ENCODE data around the gene SMIM34.
"Not testable (repeated sequence)": the region's sequence is repeated elsewhere in the genome, so short reads cannot be mapped to it uniquely, and the experiment has no call there.

Gene SMIM34

GRCh38 chr21:34404742-34405141, 19.0 kb downstream of the SMIM34 start:
- H3K36me3 Mint-ChIP-seq, H3K9me3 Mint-ChIP-seq, H3K4me1 Mint-ChIP-seq: not testable (repeated sequence)

DNA sequence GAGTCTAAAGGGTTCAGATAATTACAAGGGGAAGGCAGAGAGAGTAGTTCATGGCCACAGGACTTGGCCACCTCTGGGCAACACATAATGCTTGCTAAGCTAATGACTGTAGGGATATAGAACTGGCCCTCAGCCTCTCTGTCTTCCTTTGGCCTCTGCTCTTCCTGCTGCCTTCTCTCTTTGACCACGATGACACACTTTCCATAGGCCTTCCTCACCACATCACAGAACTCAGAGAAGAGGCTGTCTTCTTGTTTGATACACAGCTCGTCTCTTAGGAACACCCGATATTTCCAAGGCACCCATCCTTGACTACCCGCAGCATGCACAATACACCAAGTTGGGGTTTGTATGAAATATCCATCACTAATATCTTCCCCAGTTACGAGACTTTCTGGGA, 23.2 kb downstream of the SMIM34 start:
- H3K27ac Mint-ChIP-seq, result not testable (repeated sequence)

More at GRCh38 chr21:34404742-34405141, 19.0 kb downstream of the SMIM34 start:
- H3K27ac Mint-ChIP-seq; ATAC-seq (replicated peaks); H3K4me3 Mint-ChIP-seq; H3K27me3 Mint-ChIP-seq; DNase-seq: not testable (repeated sequence)

GRCh38 chr21:34383724-34384415, 39.9 kb downstream of the SMIM34 start:
- H3K4me1 Mint-ChIP-seq, H3K9me3 Mint-ChIP-seq, H3K27ac Mint-ChIP-seq, H3K4me3 Mint-ChIP-seq, DNase-seq, H3K36me3 Mint-ChIP-seq, H3K27me3 Mint-ChIP-seq: not testable (repeated sequence)
- peak; percentile 53 to 86 for ATAC-seq (replicated peaks)

More for the DNA sequence above, 23.2 kb downstream of the SMIM34 start:
- not testable (repeated sequence) for H3K4me3 Mint-ChIP-seq; DNase-seq; ATAC-seq (replicated peaks); H3K4me1 Mint-ChIP-seq; H3K27me3 Mint-ChIP-seq; H3K36me3 Mint-ChIP-seq; H3K9me3 Mint-ChIP-seq

DNA sequence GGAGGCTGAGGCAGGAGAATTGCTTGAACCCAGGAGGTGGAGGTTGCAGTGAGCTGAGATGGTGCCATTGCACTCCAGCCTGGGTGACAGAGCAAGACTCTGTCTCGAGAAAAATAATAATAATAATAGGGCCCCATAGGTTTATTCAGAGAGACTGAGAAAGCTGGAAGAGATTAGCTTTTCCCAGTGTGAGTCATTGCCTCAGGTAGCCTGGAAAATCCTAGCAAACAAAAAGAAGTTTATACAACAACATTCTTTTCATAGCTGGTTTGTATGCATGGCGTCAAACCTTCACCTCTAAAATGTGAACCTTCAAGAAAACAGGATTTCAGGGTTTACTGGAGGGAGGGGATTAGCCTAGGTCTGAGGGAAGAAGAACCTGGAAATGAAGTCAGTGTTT, 40.6 kb downstream of the SMIM34 start:
- DNase-seq; H3K27ac Mint-ChIP-seq; H3K4me1 Mint-ChIP-seq; H3K36me3 Mint-ChIP-seq; H3K4me3 Mint-ChIP-seq; ATAC-seq (replicated peaks); H3K27me3 Mint-ChIP-seq; H3K9me3 Mint-ChIP-seq: not testable (repeated sequence)

DNA sequence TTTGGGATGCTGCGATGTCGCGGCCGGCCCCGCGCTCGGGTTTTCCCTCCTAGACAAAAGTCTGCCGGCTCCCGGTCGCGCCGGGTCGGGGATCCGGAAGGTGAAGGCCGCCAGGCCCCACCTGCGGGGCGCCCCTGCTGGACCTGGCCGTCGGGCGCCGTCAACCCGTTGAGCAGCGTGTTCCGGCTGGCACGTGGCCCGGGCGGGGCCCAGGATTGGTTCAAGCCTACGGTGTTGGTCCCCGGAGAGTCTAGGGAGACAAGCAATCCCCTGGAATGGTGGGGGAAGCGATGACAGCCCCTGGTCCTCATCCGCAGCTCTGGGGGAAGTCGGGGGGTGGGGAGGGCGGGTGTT, 48.2 kb downstream of the SMIM34 start:
- peak; percentile 92 to 93 for ATAC-seq (replicated peaks)
- not testable (repeated sequence) for H3K4me3 Mint-ChIP-seq, H3K4me1 Mint-ChIP-seq, DNase-seq, H3K27ac Mint-ChIP-seq, H3K9me3 Mint-ChIP-seq, H3K36me3 Mint-ChIP-seq, H3K27me3 Mint-ChIP-seq

DNA sequence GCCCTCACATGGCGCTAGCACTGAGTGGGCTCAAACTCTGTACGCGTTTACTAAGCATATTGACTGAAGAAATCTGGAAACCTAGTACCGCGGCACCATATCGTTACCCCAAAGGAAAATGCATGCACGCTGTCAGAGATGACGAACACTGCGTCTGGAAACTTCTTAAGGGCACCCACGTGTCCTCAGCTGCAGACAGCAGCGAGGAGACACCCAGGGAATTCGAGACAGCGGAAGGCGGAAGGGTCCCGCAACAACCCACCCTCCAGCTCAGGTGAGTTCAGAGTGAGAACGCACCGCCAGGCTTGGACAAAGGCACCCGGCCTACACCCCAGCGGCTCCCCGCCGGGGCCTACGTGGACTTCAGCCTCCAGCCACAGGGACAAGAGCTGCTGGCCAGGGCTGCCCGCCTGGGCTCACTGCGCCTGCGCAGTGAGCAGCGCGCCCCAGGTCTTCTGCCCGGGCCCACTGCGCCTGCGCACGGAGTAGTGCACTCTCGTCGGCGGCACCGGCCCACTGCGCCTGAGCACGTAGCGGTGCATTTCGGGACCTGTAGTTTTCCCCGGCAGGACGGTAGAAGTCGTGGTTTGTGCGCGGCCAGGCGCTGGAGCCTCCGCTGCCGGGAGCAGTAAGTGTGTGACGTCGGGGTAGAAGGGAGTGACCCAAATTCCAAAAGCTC, 48.7 kb downstream of the SMIM34 start, which contains the start of gene SMIM11:
Gene SMIM11 (plus strand): TSS at position 568 of the 679 bp plus-strand sequence. CDS start 3,998 bp downstream, outside the sequence.
- not testable (repeated sequence) for DNase-seq, H3K4me1 Mint-ChIP-seq, H3K9me3 Mint-ChIP-seq, H3K27ac Mint-ChIP-seq, H3K4me3 Mint-ChIP-seq, H3K27me3 Mint-ChIP-seq, H3K36me3 Mint-ChIP-seq
- ATAC-seq (replicated peaks), result peak; percentile 97 to 98

GRCh38 chr21:34374462-34374861, 49.3 kb downstream of the SMIM34 start:
- not testable (repeated sequence) for ATAC-seq (replicated peaks); H3K36me3 Mint-ChIP-seq; DNase-seq; H3K9me3 Mint-ChIP-seq; H3K4me3 Mint-ChIP-seq; H3K27me3 Mint-ChIP-seq; H3K27ac Mint-ChIP-seq; H3K4me1 Mint-ChIP-seq

GRCh38 chr21:34372321-34372720, 51.4 kb downstream of the SMIM34 start:
- Mint-ChIP-seq H3K4me1 (no peaks in the 10 kb centered on the region), H3K27me3 (peaks cover 8 to 15% of the 10 kb centered on the region in 2 donors), H3K4me3 (no peak overlapping the region), H3K27ac (no peak overlapping the region), H3K36me3 (no peaks in the 10 kb centered on the region), H3K9me3 (no peaks in the 10 kb centered on the region)
- ATAC-seq (replicated peaks) (no peak), DNase-seq (no peak)

DNA sequence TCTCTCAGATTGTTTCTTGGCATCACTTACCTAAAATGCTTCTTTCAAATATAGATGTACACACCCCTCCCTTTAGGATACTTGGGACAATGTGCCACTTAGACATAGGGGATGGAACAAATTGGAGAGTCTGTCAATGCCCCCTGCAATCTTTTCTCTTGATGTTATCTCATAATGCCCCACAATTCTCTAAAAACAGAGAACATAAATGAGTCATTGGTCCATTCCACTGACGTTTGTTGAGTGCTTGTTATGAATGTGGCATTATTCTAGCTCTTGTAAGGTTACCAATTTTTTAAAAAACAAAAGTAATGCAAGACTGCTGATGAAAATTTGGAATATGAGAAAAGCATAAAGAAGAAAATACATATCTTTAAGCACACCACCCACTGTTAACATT, 54.0 kb downstream of the SMIM34 start:
- Mint-ChIP-seq H3K4me3 (no peak overlapping the region), H3K36me3 (no peaks in the 10 kb centered on the region), H3K27ac (no peak overlapping the region), H3K9me3 (no peaks in the 10 kb centered on the region), H3K27me3 (peaks cover 8 to 15% of the 10 kb centered on the region in 2 donors), H3K4me1 (no peaks in the 10 kb centered on the region)
- ATAC-seq (replicated peaks) (no peak), DNase-seq (no peak)

Measured in stimulated activated naive B cell treated with anti-CD40 and anti-IgM and Interleukin-4, amounts not matched to agents 10 μg/mL and 1 μg/mL and 100 μg/mL, for 72 hours (primary cell).